Measurements from ENCODE around the gene FAM193B.
A peak's percentile ranks its signal among the peaks of the same experiment; 100 is the strongest.

The FAM193B gene

DNA sequence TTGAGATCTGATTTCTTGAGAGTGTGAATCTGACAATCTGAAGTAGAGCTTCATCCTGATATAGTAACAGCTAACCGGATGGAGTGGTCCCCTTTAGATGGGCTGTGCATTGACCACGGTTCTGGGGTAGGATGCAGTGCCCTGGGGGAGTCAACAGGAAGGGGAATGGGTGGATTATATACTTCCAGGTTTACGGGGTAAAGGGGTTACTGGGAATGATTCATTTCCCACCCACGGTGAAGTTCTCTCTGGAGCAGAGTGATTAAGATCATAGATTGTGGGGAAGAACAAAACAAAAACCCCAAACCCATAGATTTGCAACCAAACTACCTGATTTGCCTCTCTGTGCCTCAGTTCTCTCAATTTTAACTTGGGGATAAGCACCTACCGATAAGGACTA, 44.1 kb upstream of the FAM193B start:
- DNase-seq (ENCODE audit: insufficient read length, low spot score) (no peak), FAIRE-seq (no peak)
- TF ChIP-seq PAX5 (IDR thresholded peaks at IDR 0.05; ENCODE audit: insufficient read depth, low read length, severe bottlenecking) (no peak), POLR2AphosphoS5 (IDR thresholded peaks at IDR 0.05; ENCODE audit: low read depth, low read length) (0 out of 2 replicates have a peak, but pooled peaks have one; percentile 28)

DNA sequence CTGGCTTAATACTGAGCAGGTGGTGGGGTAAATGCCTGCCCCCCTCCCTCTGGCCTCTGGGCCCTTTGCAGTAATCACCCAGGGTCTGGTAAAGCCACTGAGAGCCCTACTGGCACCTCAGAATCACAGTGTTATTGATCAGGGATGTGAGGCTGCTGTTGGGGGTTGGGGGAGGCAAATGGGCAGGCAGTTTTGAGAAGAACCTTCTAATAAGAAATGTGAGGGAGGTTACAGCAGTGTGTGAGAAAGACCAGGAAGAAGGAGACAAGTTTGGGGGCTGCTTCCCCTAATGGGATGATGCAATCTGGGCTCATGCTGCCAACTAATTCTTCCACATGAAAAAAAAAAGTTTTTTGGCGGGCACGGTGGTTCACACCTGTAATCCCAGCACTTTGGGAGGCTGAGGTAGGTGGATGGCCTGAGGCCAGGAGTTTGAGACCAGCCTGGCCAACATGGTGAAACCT, 42.4 kb upstream of the FAM193B start:
- TF ChIP-seq SPI1 (IDR thresholded peaks at IDR 0.05; ENCODE audit: low read depth, low read length) (no peak), POU2F2 (IDR thresholded peaks at IDR 0.05; ENCODE audit: low read depth, low read length) (no peak), POLR2A (IDR thresholded peaks at IDR 0.05; ENCODE audit: low read depth, low read length) (no peak)
- DNase-seq (ENCODE audit: insufficient read length, low spot score) = no peak
- no peak for FAIRE-seq

DNA sequence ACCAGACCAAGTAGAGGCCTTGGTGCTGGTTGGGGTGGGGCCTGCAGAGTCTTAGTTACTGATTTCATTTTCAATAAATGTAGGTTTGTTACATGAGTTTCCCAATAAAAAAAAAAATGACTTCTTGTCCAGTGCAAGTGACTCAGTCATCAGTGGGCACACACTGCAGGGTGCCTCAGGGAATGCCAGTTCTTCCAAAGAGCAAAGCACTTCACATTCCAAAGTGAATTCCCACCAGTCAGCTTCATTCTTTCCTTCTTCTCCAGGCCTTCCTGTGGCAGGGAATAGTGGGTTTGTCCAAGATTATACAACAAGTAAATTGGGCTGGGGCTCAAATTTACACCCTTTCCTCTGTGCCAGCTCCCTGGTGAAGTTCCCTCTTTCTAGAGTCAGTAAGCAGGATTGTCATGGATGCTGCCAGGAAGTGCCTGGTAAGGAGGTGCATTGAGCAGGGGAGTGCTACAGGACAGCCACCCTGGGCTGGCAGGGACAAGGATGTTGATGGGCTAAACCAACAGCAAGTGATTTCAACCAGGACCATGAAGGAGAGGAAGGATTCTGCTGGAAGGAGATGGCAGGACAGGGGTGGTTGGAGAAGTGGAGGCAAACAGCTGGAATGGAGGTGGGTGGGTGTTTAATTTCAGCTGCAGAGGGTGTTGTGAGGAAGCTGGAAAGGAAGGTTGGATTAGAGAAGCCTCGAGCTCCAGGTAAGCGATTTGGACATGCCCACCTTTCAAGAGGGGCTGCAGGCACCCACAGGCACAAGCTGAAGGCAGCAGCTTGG, 41.8 kb upstream of the FAM193B start:
- FAIRE-seq (no peak), DNase-seq (ENCODE audit: insufficient read length, low spot score) (no peak)
- no peak for TF ChIP-seq PAX5 (IDR thresholded peaks at IDR 0.05; ENCODE audit: insufficient read depth, low read length, severe bottlenecking)
- no peak for TF ChIP-seq POU2F2 (IDR thresholded peaks at IDR 0.05; ENCODE audit: low read depth, low read length)
- TF ChIP-seq POLR2AphosphoS5 (IDR thresholded peaks at IDR 0.05; ENCODE audit: low read depth, low read length) = no peak; the same call in 1 of the 2 replicates

DNA sequence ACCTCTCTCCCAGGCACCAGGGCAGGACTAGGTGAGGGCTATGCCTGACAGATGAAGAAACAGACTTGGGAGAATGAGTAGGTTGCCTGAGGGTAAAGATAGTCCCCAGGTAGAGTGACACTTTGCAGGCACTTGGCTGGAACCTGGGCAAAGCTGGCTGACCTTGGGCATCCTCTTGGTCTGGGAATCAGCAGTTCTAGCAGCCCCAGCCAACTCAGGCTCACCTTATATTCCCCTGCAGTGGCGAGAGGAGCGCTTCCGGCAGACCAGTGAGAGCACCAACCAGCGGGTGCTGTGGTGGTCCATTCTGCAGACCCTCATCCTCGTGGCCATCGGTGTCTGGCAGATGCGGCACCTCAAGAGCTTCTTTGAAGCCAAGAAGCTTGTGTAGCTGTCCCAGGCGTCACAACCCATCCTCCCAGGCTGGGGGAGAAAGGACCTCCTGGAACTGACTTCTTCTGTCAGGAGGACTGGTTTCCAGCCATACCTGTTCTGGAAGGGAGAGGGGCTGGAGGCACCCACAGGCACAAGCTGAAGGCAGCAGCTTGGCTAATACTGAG, 40.7 kb upstream of the FAM193B start:
- TF ChIP-seq POU2F2 (IDR thresholded peaks at IDR 0.05; ENCODE audit: low read depth, low read length) (no peak), PAX5 (IDR thresholded peaks at IDR 0.05; ENCODE audit: insufficient read depth, low read length, severe bottlenecking) (no peak), TAF1 (IDR thresholded peaks at IDR 0.05; ENCODE audit: low read depth, low read length) (no peak), POLR2A (IDR thresholded peaks at IDR 0.05; ENCODE audit: low read depth, low read length) (no peak), SPI1 (IDR thresholded peaks at IDR 0.05; ENCODE audit: low read depth, low read length) (no peak), POLR2AphosphoS5 (IDR thresholded peaks at IDR 0.05; ENCODE audit: low read depth, low read length) (no peak)
- no peak for DNase-seq (ENCODE audit: insufficient read length, low spot score)
- no peak for FAIRE-seq

DNA sequence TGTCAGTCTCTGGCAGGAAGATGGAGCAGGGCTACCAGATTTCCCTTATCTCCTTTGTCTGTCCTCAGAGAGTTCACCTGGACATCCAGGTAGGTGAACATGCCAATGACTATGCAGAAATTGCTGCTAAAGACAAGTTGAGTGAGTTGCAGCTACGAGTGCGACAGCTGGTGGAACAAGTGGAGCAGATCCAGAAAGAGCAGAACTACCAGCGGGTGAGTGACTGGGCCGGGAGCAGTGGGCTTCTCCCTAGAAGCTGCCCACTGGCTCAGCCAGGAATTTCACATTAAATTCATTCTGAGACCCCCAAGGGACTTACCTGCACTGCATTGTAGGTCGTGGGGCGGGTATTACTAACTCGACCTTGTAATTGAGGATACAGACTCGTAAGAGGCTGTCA, 39.7 kb upstream of the FAM193B start:
- TF ChIP-seq PAX5 (IDR thresholded peaks at IDR 0.05; ENCODE audit: insufficient read depth, low read length, severe bottlenecking) (no peak), POU2F2 (IDR thresholded peaks at IDR 0.05; ENCODE audit: low read depth, low read length) (no peak), SPI1 (IDR thresholded peaks at IDR 0.05; ENCODE audit: low read depth, low read length) (no peak), POLR2A (IDR thresholded peaks at IDR 0.05; ENCODE audit: low read depth, low read length) (no peak), TAF1 (IDR thresholded peaks at IDR 0.05; ENCODE audit: low read depth, low read length) (no peak), POLR2AphosphoS5 (IDR thresholded peaks at IDR 0.05; ENCODE audit: low read depth, low read length) (no peak)
- FAIRE-seq = no peak
- DNase-seq (ENCODE audit: insufficient read length, low spot score) = no peak

DNA sequence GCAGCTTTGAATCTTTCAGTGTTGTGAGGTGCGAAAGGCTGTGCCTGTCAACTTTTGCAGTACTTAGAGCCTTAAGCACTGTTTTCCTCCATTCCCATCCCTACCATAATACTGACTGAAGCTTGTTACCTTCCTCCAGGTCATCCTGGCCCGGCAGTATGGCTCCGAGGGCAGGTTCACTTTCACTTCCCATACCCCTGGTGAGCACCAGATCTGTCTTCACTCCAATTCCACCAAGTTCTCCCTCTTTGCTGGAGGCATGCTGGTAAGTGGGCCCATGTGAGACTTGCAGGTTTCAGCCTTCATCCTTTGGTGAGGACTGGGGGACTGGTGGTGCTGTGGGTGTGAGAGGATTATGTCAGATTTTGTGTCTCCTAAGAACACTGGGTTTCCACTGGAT, 39.1 kb upstream of the FAM193B start:
- DNase-seq (ENCODE audit: insufficient read length, low spot score) = no peak
- FAIRE-seq = no peak
- TF ChIP-seq POLR2AphosphoS5 (IDR thresholded peaks at IDR 0.05; ENCODE audit: low read depth, low read length) = no peak
- no peak for TF ChIP-seq PAX5 (IDR thresholded peaks at IDR 0.05; ENCODE audit: insufficient read depth, low read length, severe bottlenecking)
- peak; percentile 12; the same call in 1 of the 2 replicates for TF ChIP-seq POLR2A (IDR thresholded peaks at IDR 0.05; ENCODE audit: low read depth, low read length)
- TF ChIP-seq SPI1 (IDR thresholded peaks at IDR 0.05; ENCODE audit: low read depth, low read length) = 0 out of 2 replicates have a peak, but pooled peaks have one; percentile 12

DNA sequence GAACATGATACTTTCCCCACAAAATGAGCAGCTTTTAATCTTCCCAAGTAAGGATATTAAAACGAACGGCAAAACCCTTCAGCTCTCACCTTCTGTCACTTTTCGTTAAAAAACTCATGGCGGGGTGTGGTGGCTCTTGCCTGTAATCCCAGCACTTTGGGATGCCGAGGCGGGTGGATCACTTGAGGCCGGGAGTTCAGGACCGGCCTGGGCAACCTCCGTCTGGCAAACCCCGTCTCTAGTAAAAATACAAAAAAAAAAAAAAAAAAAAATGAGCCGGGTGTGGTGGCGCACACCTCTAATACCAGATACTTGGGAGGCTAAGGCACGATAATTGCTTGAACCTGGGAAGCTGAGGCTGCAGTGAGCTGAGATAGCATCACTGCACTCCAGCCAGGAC, 38.5 kb upstream of the FAM193B start:
- DNase-seq (ENCODE audit: insufficient read length, low spot score) (no peak), FAIRE-seq (no peak)
- no peak for TF ChIP-seq POLR2AphosphoS5 (IDR thresholded peaks at IDR 0.05; ENCODE audit: low read depth, low read length)
- TF ChIP-seq TAF1 (IDR thresholded peaks at IDR 0.05; ENCODE audit: low read depth, low read length) = no peak
- TF ChIP-seq PAX5 (IDR thresholded peaks at IDR 0.05; ENCODE audit: insufficient read depth, low read length, severe bottlenecking) = no peak
- no peak for TF ChIP-seq POU2F2 (IDR thresholded peaks at IDR 0.05; ENCODE audit: low read depth, low read length)
- no peak for TF ChIP-seq POLR2A (IDR thresholded peaks at IDR 0.05; ENCODE audit: low read depth, low read length)
- TF ChIP-seq SPI1 (IDR thresholded peaks at IDR 0.05; ENCODE audit: low read depth, low read length) = no peak

DNA sequence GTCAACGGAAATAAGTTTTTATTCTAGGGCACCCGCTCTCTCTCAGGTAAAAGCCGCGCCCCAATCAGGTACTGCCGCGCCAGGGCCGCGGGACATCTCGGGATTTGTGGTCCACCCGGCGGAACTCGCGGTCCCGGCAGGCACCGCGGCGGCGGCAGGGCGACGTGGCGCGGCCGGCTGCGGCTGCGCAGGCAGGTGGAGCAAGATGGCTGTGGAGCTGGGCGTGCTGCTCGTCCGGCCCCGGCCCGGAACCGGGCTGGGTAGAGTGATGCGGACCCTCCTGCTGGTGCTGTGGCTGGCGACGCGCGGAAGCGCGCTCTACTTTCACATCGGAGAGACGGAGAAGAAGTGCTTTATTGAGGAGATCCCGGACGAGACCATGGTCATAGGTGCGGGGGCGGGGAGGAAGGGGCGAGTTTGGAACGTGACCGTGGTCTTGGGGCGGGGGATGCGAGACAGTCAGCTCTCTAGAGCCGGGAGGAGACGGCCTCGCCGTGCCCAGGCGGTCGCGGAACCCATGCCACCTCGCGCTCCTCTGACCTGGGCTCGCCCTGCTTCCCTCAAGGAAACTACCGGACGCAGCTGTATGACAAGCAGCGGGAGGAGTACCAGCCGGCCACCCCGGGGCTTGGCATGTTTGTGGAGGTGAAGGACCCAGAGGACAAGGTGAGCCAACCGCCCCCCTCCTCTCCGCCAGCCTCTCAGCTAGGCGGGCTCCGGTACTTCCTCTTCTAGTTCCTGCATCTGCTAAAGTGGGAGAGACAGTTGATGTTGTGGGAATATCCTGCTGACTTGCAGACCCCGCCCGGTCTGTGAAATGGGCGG, 37.9 kb upstream of the FAM193B start, which contains the start of gene TMED9:
Gene TMED9, plus strand, starts transcription at position 194 of the 825 bp plus-strand sequence. Its CDS starts 12 bp downstream, at position 206.
- DNase-seq (ENCODE audit: insufficient read length, low spot score) (peak; percentile 86), FAIRE-seq (peak; percentile 100)
- TF ChIP-seq PAX5 (IDR thresholded peaks at IDR 0.05; ENCODE audit: insufficient read depth, low read length, severe bottlenecking) (no peak), TAF1 (IDR thresholded peaks at IDR 0.05; ENCODE audit: low read depth, low read length) (peak; percentile 96), POLR2A (IDR thresholded peaks at IDR 0.05; ENCODE audit: low read depth, low read length) (peak; percentile 95), SPI1 (IDR thresholded peaks at IDR 0.05; ENCODE audit: low read depth, low read length) (peak; percentile 33; the same call in 1 of the 2 replicates), POU2F2 (IDR thresholded peaks at IDR 0.05; ENCODE audit: low read depth, low read length) (peak; percentile 81), POLR2AphosphoS5 (IDR thresholded peaks at IDR 0.05; ENCODE audit: low read depth, low read length) (peak; percentile 93)

DNA sequence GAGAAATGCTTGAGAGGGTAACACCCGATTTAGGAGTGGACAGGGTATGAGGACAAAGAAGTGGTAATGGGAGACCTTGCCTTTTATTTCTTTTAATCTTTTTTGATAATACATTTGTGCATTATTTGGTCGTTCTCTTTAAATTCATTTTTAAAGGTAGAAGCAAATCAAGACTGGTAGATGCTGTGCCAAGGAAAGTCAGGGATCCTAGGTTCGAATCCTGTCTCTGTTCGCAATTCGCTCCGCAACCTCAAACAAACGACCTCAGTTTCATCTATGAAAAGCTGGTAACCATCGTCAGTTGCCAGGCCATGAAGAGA, 37.3 kb upstream of the FAM193B start:
- TF ChIP-seq SPI1 (IDR thresholded peaks at IDR 0.05; ENCODE audit: low read depth, low read length) = no peak
- TF ChIP-seq POU2F2 (IDR thresholded peaks at IDR 0.05; ENCODE audit: low read depth, low read length) = no peak
- no peak for TF ChIP-seq POLR2A (IDR thresholded peaks at IDR 0.05; ENCODE audit: low read depth, low read length)
- TF ChIP-seq TAF1 (IDR thresholded peaks at IDR 0.05; ENCODE audit: low read depth, low read length) = no peak
- no peak for TF ChIP-seq POLR2AphosphoS5 (IDR thresholded peaks at IDR 0.05; ENCODE audit: low read depth, low read length)
- no peak for TF ChIP-seq PAX5 (IDR thresholded peaks at IDR 0.05; ENCODE audit: insufficient read depth, low read length, severe bottlenecking)
- DNase-seq (ENCODE audit: insufficient read length, low spot score) = no peak
- no peak for FAIRE-seq

Data from GM12891 (cell line).